CD14-positive monocyte (primary cell): ENCODE measurements around the gene GTPBP6. TPM values are rescaled to one million over a fixed set of nuclear protein-coding genes. Genes with fewer than 3 reads are reported as not detected.

Source experiments
- DNase-seq, 3 donors: peaks; one replicate each; pipeline ENCODE4 v3.0.0-alpha.2; 2011 to 2022
- H2AFZ ChIP-seq: 2 replicates; pipeline ENCODE4 v1.6.0; 2012; ENCODE audit warnings: mild to moderate bottlenecking, low read depth, low read length, inconsistent platforms; ENCODE audit not compliant: insufficient read depth, poor library complexity, severe bottlenecking
- H3K27ac ChIP-seq, 2 donors: 1 replicate in 1 of 2; 2 replicates in 1 of 2; pipeline ENCODE4 v1.5.1; 2012 to 2013; ENCODE audit warnings: low read length in 2 of 2, control low read depth in 1 of 2, inconsistent platforms in 1 of 2, low read depth in 1 of 2, mild to moderate bottlenecking in 1 of 2
- H3K27me3 ChIP-seq, 2 donors: one replicate each; pipeline versions ENCODE4 v1.6.0 to v1.6.1; 2011 to 2013; ENCODE audit warnings: low read length in 2 of 2; ENCODE audit not compliant: control insufficient read depth in 2 of 2, insufficient read depth in 2 of 2
- H3K36me3 ChIP-seq, 2 donors: replicated peaks in 1 of 2; 1 replicate in 1 of 2; 2 replicates in 1 of 2; pipeline versions ENCODE4 v1.5.1 to v1.6.1; 2012 to 2013; ENCODE audit warnings: low read length in 2 of 2, control low read depth in 1 of 2, inconsistent platforms in 1 of 2, mild to moderate bottlenecking in 1 of 2; ENCODE audit not compliant: insufficient read depth in 2 of 2, control insufficient read depth in 1 of 2
- H3K4me1 ChIP-seq, 2 donors: 1 replicate in 1 of 2; 2 replicates in 1 of 2; pipeline versions ENCODE4 v1.5.1 to v1.6.1; 2012 to 2013; ENCODE audit warnings: low read length in 2 of 2, control low read depth in 1 of 2, inconsistent platforms in 1 of 2, mild to moderate bottlenecking in 1 of 2, moderate library complexity in 1 of 2; ENCODE audit not compliant: insufficient read depth in 2 of 2, control insufficient read depth in 1 of 2
- H3K4me2 ChIP-seq: replicated peaks from 2 replicates; pipeline ENCODE3; 2012; ENCODE audit warnings: low read length, moderate library complexity, mild to moderate bottlenecking; ENCODE audit not compliant: poor library complexity, severe bottlenecking; ENCODE audit errors: extremely low read depth
- H3K4me3 ChIP-seq, 3 experiments: fragments of 200-600 bp in 1 of 3; sonication (generic) in 1 of 3; replicated peaks in 1 of 3; 1 replicate in 2 of 3; 2 replicates in 1 of 3; pipeline ENCODE4 v1.5.1; 2011 to 2013; ENCODE audit warnings: low read length in 3 of 3, mild to moderate bottlenecking in 3 of 3, control low read depth in 2 of 3, low read depth in 2 of 3, inconsistent platforms in 1 of 3, moderate library complexity in 1 of 3
- H3K79me2 ChIP-seq: 2 replicates; pipeline ENCODE4 v1.6.0; 2012; ENCODE audit warnings: mild to moderate bottlenecking, control low read depth, inconsistent platforms, low read length, moderate library complexity; ENCODE audit not compliant: insufficient read depth
- H3K9ac ChIP-seq: 2 replicates; pipeline ENCODE4 v1.6.0; 2017; ENCODE audit warnings: low read length, mild to moderate bottlenecking; ENCODE audit not compliant: insufficient read depth, poor library complexity, severe bottlenecking
- H3K9me3 ChIP-seq, 2 donors: replicated peaks in 1 of 2; 1 replicate in 1 of 2; 2 replicates in 1 of 2; pipeline versions ENCODE4 v1.5.1 to v1.6.1; 2012 to 2013; ENCODE audit warnings: low read length in 2 of 2, control low read depth in 1 of 2; ENCODE audit not compliant: control insufficient read depth in 1 of 2, insufficient read depth in 1 of 2
- H4K20me1 ChIP-seq: 2 replicates; pipeline ENCODE4 v1.6.0; 2012; ENCODE audit warnings: mild to moderate bottlenecking, low read length, control low read depth, moderate library complexity; ENCODE audit not compliant: insufficient read depth
- H3K27ac Mint-ChIP-seq, 7 donors: one replicate each; pipeline ENCODE4 v1.8.0; 2020; ENCODE audit warnings: mild to moderate bottlenecking in 7 of 7, mixed read lengths in 7 of 7, moderate library complexity in 6 of 7, inconsistent platforms in 2 of 7
- H3K27me3 Mint-ChIP-seq, 3 donors: one replicate each; pipeline ENCODE4 v1.8.0; 2021 to 2022; ENCODE audit warnings: low read depth in 3 of 3, mild to moderate bottlenecking in 3 of 3, mixed read lengths in 3 of 3, moderate library complexity in 3 of 3, inconsistent platforms in 1 of 3
- H3K36me3 Mint-ChIP-seq, 2 donors: one replicate each; pipeline ENCODE4 v1.8.0; 2020; ENCODE audit warnings: mixed read lengths in 2 of 2, inconsistent platforms in 1 of 2, mild to moderate bottlenecking in 1 of 2
- H3K4me1 Mint-ChIP-seq: one replicate; pipeline ENCODE4 v1.8.0; 2020; ENCODE audit warnings: mild to moderate bottlenecking, mixed read lengths
- H3K4me3 Mint-ChIP-seq, 2 donors: one replicate each; pipeline ENCODE4 v1.8.0; 2020; ENCODE audit warnings: mild to moderate bottlenecking in 2 of 2, mixed read lengths in 2 of 2, moderate library complexity in 1 of 2
- H3K9me3 Mint-ChIP-seq, 7 donors: one replicate each; pipeline ENCODE4 v1.8.0; 2020 to 2022; ENCODE audit warnings: mixed read lengths in 7 of 7, mild to moderate bottlenecking in 6 of 7, moderate library complexity in 6 of 7, inconsistent platforms in 2 of 7
- CTCF ChIP-seq: fragments of 200-600 bp; IDR thresholded peaks from one replicate; pipeline ENCODE4 v1.8.0; 2022; ENCODE audit warnings: antibody characterized with exemption, mild to moderate bottlenecking
- WGBS: methylation state at CpG from one replicate; pipeline ENCODE4 v1.1.5; 2013; ENCODE audit warnings: missing lambda C conversion rate; ENCODE audit not compliant: insufficient coverage; 5-methylcytosine and 5-hydroxymethylcytosine counted together
- intact Hi-C, 2 donors: fragments of 100-400 bp; cut with micrococcal nuclease; formaldehyde crosslinking; loops; one replicate each; pipeline versions ENCODE4 v1.15.0 to v1.15.1; 2023
- polyA plus RNA-seq, 3 donors: library from polyadenylated mRNA; depleted of rRNA in 1 of 3; unstranded in 2 of 3; stranded (reverse) in 1 of 3; fragments of 300-500 nt in 2 of 3; fragments of >200 nt in 1 of 3; fragmentation: Illumina TruSeq in 2 of 3; gene quantifications; 1 replicate in 2 of 3; 2 replicates in 1 of 3; pipeline ENCODE4 v1.2.3, GENCODE V29; 2012 to 2021

Gene GTPBP6
- polyA plus RNA-seq, 3 donors: 17.2 to 39.3 (median 27.0) TPM

- Histone ChIP-seq H3K4me2 (no peak overlapping the region), H3K36me3 (peaks cover 79 to 91% of the 10 kb centered on the region in 2 donors), H3K27ac (no peak overlapping the region), H3K9ac (no peak overlapping the region), H3K27me3 (no peaks in the 10 kb centered on the region), H4K20me1 (no peaks in the 10 kb centered on the region), H3K4me1 (no peaks in the 10 kb centered on the region), H3K4me3 (no peak overlapping the region), H3K9me3 (no peaks in the 10 kb centered on the region), H2AFZ (no peak overlapping the region), H3K79me2 (no peaks in the 10 kb centered on the region)
- Mint-ChIP-seq H3K36me3 (peaks cover 57 to 77% of the 10 kb centered on the region in 2 donors), H3K27ac (no peak overlapping the region), H3K4me3 (no peak overlapping the region), H3K9me3 (peaks cover 0 to 6% (median 2%) of the 10 kb centered on the region in 7 donors), H3K4me1 (no peaks in the 10 kb centered on the region), H3K27me3 (no peaks in the 10 kb centered on the region)
- intact Hi-C loops: no loop called here
- WGBS: 88% methylated on average over 25 of the region's 25 CpGs
- DNase-seq: no peak
- TF ChIP-seq CTCF: no peak
Measured at GRCh38 chrX:310621-311155, 7.9 kb downstream of the GTPBP6 start.

- H3K27me3 ChIP-seq: no peaks in the 10 kb centered on the region
- Mint-ChIP-seq H3K27me3 (no peaks in the 10 kb centered on the region), H3K36me3 (peaks cover 64 to 90% of the 10 kb centered on the region in 2 donors), H3K27ac (no peak overlapping the region), H3K4me1 (no peaks in the 10 kb centered on the region), H3K9me3 (peaks cover 0 to 13% (median 2%) of the 10 kb centered on the region in 7 donors), H3K4me3 (no peak overlapping the region)
- H4K20me1 ChIP-seq: no peaks in the 10 kb centered on the region
- intact Hi-C loops: no loop called here
- H3K9me3 ChIP-seq: peaks cover 0 to 3% of the 10 kb centered on the region in 2 donors
- TF ChIP-seq CTCF: no peak
- no peak overlapping the region for H3K4me2 ChIP-seq
- H3K27ac ChIP-seq: no peak overlapping the region
- no peak overlapping the region for H3K4me3 ChIP-seq
- 93% methylated on average over 26 of the region's 30 CpGs for WGBS
- H2AFZ ChIP-seq: no peak overlapping the region
- peaks cover 76 to 89% of the 10 kb centered on the region in 2 donors for H3K36me3 ChIP-seq
- no peaks in the 10 kb centered on the region for H3K4me1 ChIP-seq
- no peak overlapping the region for H3K9ac ChIP-seq
- no peak for DNase-seq
- no peaks in the 10 kb centered on the region for H3K79me2 ChIP-seq
Measured at GRCh38 chrX:308821-309520, 9.6 kb downstream of the GTPBP6 start.
